Thymus (tissue), 11 donors: Measurements from ENCODE around the gene NDRG4. TPM values are rescaled to one million over a fixed set of nuclear protein-coding genes. Genes with fewer than 3 reads are reported as not detected.

ENCODE experiments used
- DNase-seq, 9 donors: peaks; one replicate each; pipeline ENCODE4 v3.0.0-alpha.2; 2013; ENCODE audit warnings: low spot score in 9 of 9, low read depth in 6 of 9, missing footprints in 1 of 9
- H3K27ac ChIP-seq, 2 donors: one replicate each; pipeline ENCODE4 v1.5.1; 2013; ENCODE audit warnings: control low read depth in 1 of 2, low read depth in 1 of 2, low read length in 1 of 2, mild to moderate bottlenecking in 1 of 2, moderate library complexity in 1 of 2
- H3K27me3 ChIP-seq, 2 donors: one replicate each; pipeline ENCODE4 v1.5.1; 2013; ENCODE audit warnings: low read length in 1 of 2; ENCODE audit not compliant: control insufficient read depth in 2 of 2, insufficient read depth in 1 of 2
- H3K36me3 ChIP-seq, 2 donors: one replicate each; pipeline ENCODE4 v1.5.1; 2013; ENCODE audit warnings: low read length in 1 of 2, mild to moderate bottlenecking in 1 of 2, moderate library complexity in 1 of 2; ENCODE audit not compliant: control insufficient read depth in 2 of 2, insufficient read depth in 2 of 2
- H3K4me1 ChIP-seq, 2 donors: one replicate each; pipeline ENCODE4 v1.5.1; 2013; ENCODE audit warnings: low read length in 2 of 2; ENCODE audit not compliant: control insufficient read depth in 2 of 2, insufficient read depth in 2 of 2
- H3K4me3 ChIP-seq, 2 donors: one replicate each; pipeline ENCODE4 v1.5.1; 2013; ENCODE audit warnings: low read length in 2 of 2, control low read depth in 1 of 2, mild to moderate bottlenecking in 1 of 2
- H3K9me3 ChIP-seq, 2 donors: one replicate each; pipeline ENCODE4 v1.5.1; 2013; ENCODE audit warnings: low read length in 1 of 2, mild to moderate bottlenecking in 1 of 2; ENCODE audit not compliant: control insufficient read depth in 2 of 2, insufficient read depth in 1 of 2
- WGBS: extraction: QIAGEN DNeasy Blood & Tissue Kit; methylation state at CpG from one replicate; pipeline ENCODE4 v1.1.7; 2013; 5-methylcytosine and 5-hydroxymethylcytosine counted together
- polyA plus RNA-seq: library from polyadenylated mRNA; stranded (reverse); fragments of 200-250 nt; gene quantifications from one replicate; pipeline ENCODE4 v1.2.3, GENCODE V29; 2013
- total RNA-seq: library from RNA; stranded (reverse); fragments of 120-200 nt; gene quantifications from one replicate; pipeline ENCODE4 v1.2.4, GENCODE V29; 2013
- donor health status: healthy.

Gene NDRG4
- total and polyA plus RNA-seq, 2 donors = 3.0 to 15.7 TPM

DNA sequence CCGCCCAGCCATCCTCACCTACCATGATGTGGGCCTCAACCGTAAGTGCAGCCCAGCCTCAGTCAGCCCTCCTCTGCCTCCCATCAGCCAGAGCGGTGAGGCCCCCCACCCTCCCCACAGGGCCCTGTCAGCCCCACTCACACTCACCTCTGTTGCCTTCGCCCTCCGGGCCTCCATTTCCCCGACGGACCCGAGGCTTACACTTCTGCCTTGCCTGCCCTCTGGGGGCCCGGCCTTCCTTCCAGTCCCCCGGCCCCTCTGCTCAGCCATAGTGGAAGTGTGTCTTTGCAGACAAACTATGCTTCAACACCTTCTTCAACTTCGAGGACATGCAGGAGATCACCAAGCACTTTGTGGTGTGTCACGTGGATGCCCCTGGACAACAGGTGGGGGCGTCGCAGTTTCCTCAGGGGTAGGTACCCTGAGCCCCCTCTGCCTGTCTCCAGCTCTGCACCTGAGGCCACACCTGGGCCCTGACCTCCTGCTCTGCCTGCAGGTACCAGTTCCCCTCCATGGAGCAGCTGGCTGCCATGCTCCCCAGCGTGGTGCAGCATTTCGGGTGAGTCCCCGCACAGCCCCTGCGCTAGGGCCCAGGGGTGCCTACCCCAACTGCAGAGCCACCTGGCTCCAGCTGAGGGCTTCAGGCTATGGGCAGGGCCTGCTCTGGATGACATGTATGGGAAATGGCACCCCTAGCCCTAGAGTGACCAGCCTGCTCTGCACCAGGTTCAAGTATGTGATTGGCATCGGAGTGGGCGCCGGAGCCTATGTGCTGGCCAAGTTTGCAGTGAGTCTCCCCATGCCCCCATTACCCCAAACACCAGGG is 4.1 kb downstream of the NDRG4 start:
- Histone ChIP-seq H3K4me1 (peaks cover 0 to 23% of the 10 kb centered on the region in 2 donors), H3K9me3 (peaks cover 0 to 4% of the 10 kb centered on the region in 2 donors), H3K27ac (no peak overlapping the region), H3K36me3 (no peaks in the 10 kb centered on the region), H3K27me3 (peaks cover 9 to 41% of the 10 kb centered on the region in 2 donors), H3K4me3 (no peak overlapping the region)
- no peak for DNase-seq
- WGBS = 98% methylated on average over 21 of the region's 21 CpGs

DNA sequence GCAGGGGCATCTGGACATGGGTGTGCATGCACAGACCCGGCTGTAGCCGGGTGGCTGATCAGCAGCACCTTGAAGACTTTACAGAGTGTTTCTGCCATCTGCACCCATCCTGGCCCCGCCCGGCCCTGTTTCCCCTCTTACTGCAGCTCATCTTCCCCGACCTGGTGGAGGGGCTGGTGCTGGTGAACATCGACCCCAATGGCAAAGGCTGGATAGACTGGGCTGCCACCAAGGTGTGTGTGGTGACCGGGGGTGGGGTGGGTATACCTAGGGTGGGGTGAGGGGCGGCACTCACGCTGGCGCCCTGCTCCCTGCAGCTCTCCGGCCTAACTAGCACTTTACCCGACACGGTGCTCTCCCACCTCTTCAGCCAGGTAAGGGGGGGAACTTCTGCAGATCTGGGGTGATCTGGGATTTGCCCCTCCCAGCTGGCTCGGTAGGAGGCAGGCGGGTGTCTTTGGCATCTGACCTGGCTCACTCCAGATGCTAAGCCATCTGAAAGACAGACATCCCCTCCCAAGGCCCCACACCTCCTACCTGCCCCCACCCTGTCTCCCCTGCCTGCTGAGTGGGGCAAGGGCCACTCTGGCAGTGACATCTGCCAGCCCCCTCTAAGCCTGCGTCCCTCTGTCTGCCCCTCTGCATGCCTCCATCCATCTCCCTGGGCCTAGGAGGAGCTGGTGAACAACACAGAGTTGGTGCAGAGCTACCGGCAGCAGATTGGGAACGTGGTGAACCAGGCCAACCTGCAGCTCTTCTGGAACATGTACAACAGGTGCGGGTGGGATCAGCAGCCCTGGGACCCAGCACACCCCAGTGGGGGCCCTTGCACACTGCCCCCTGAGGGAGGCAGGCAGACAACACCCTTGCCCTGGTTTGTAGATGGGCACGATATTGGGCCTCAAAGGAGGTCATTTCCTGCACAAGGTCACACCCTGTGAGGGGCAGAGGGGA is 6.6 kb downstream of the NDRG4 start:
- peaks cover 0 to 3% of the 10 kb centered on the region in 2 donors for H3K4me1 ChIP-seq
- no peaks in the 10 kb centered on the region for H3K36me3 ChIP-seq
- H3K27ac ChIP-seq = no peak overlapping the region
- H3K27me3 ChIP-seq = peaks cover 3 to 16% of the 10 kb centered on the region in 2 donors
- H3K4me3 ChIP-seq = no peak overlapping the region
- 89% methylated on average over 20 of the region's 20 CpGs for WGBS
- DNase-seq = no peak
- peaks cover 0 to 4% of the 10 kb centered on the region in 2 donors for H3K9me3 ChIP-seq

DNA sequence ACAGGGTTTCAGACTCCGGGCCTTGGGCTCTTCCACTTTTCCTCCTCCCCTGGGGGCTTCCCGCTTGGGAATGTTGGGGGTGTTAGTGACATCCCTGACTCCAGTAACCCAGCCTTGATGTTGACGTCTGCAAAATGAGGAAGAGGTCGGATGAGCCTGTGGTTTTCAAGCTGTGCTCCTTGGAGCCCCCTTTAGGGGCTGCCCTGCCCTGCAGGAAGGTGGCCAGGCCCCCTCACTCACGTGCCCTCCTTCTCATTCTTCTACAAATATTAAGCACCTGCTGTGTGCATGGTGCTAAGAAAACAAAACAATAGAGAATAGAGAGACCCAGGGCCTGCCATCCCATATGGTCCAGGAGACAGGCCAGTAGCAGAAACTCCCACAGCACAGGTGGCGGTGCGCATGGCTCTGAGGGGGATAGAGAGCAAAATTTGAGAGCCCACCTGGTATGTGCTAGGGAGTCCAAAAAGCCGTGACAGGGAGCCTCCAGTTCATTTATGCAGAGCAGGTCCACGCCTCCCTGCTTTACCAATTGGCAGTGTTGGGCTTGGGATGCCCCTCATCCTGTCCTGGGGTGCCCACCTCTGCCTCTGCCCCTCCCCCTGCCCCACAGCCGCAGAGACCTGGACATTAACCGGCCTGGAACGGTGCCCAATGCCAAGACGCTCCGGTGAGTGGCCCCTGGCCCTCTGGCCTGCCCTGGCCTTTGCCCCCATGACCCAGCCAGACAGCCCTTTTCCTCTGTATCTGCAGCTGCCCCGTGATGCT is 7.4 kb downstream of the NDRG4 start:
- peaks cover 0 to 4% of the 10 kb centered on the region in 2 donors for H3K4me1 ChIP-seq
- H3K9me3 ChIP-seq = no peaks in the 10 kb centered on the region
- H3K36me3 ChIP-seq = peaks cover 0 to 3% of the 10 kb centered on the region in 2 donors
- peaks cover 0 to 8% of the 10 kb centered on the region in 2 donors for H3K27me3 ChIP-seq
- DNase-seq = no peak
- WGBS = 72% methylated on average over 15 of the region's 15 CpGs
- no peak overlapping the region for H3K27ac ChIP-seq
- no peak overlapping the region for H3K4me3 ChIP-seq

DNA sequence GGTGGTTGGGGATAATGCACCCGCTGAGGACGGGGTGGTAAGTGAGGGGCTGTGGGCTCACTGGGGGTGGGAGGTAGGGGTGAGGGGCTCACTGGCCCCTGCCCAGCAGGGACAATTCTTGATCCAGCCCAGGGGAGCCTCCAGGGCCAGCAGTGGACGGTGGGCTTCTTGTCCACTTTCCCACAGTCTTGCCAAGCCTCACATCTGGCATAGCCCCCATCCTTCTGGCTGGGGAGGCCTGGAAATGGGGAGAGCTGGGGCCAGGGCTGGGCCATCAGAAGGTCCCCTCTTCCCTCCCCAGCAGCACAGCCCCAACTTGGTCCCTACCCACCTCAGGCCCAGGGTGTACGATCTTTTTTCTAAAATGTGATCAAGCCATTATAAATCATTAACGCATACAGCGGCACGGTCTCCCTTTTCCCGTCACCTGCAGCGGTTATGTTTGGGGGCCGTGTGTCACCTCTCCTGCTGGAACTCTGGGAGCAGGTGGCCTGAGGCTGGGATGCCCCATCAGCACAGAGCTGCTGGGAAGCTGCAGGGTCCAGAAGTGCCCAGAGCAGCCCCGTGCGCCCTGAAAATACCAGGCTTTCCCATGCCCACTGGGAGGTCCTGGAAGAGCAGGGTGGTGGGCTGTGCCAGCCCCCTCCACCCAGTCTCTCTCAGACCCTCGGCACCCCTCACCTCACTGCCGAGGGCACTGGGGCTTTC is 8.2 kb downstream of the NDRG4 start:
- peaks cover 0 to 3% of the 10 kb centered on the region in 2 donors for H3K36me3 ChIP-seq
- H3K4me3 ChIP-seq = no peak overlapping the region
- peaks cover 0 to 2% of the 10 kb centered on the region in 2 donors for H3K27me3 ChIP-seq
- no peaks in the 10 kb centered on the region for H3K9me3 ChIP-seq
- H3K27ac ChIP-seq = no peak overlapping the region
- 96% methylated on average over 14 of the region's 14 CpGs for WGBS
- no peak for DNase-seq
- H3K4me1 ChIP-seq = peaks cover 0 to 4% of the 10 kb centered on the region in 2 donors

DNA sequence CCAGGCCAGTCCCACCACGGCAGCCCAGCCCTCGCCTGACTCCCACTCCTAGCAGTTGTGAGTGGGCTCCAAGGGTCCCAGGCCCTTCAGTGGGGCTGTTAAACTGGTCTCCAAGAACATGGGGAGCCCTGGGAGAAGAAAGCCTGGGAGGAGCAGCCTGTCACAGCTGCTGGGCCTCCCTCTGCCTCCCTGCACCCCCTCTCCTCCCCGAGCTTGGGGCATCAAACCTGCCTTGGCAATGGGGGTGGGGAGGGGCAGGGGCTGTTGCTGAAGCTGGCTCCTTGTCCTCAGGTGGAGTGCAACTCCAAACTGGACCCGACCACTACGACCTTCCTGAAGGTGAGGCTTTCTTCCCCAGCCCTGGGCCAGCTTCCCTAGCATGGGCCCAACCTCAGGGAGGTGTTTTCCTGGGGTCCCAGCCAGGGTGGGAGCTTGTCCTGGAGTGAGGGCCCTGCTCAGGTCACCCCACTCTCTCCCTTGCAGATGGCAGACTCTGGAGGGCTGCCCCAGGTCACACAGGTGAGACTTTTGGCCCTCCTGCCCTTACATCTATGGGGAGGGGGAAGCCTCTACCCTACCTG is 8.8 kb downstream of the NDRG4 start:
- H3K27me3 ChIP-seq = no peaks in the 10 kb centered on the region
- WGBS = 85% methylated on average over 5 of the region's 5 CpGs
- peaks cover 0 to 4% of the 10 kb centered on the region in 2 donors for H3K4me1 ChIP-seq
- DNase-seq = no peak
- H3K27ac ChIP-seq = no peak overlapping the region
- no peaks in the 10 kb centered on the region for H3K9me3 ChIP-seq
- H3K36me3 ChIP-seq = peaks cover 0 to 3% of the 10 kb centered on the region in 2 donors
- no peak overlapping the region for H3K4me3 ChIP-seq

DNA sequence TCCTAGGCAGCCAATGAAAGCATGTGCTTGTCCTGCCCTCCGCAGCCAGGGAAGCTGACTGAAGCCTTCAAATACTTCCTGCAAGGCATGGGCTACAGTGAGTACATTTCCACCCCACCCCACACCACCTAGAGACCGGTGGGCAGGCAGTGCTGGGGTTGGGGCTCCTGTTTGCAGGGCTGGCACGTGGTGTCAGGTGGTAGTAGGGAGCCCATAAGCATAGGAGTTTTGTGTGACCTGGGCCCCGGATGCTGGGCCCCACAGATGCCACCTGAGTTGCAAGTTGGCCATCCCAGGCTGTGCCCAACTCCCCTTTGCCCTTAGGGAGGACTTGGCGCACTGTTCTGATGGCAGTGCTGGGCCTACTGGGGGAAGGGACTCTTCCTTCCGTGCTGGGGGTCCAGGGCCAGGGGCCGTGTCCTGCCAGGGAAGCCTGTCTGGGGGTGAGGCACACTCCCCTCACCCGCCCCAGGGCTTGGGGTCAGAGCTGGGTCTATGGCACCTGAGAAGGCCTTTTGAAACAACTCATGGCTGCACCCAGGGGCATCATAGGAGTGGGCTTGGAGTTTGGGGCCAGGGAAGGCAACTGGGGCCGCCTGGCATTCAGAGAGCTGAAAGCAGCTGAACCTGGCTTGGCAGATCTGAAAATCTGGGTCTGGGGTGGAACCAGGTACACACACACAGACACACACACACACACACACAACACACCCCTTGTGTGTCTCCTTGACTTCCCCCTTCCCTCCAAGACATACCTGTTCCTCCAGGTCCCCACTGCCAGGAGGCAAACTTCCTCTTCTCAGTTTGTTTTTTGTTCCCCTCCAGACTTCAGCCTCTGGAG is 9.5 kb downstream of the NDRG4 start:
- no peak for DNase-seq
- Histone ChIP-seq H3K36me3 (peaks cover 0 to 3% of the 10 kb centered on the region in 2 donors), H3K27ac (no peak overlapping the region), H3K9me3 (no peaks in the 10 kb centered on the region), H3K27me3 (no peaks in the 10 kb centered on the region), H3K4me1 (peaks cover 0 to 4% of the 10 kb centered on the region in 2 donors), H3K4me3 (no peak overlapping the region)
- WGBS = 97% methylated on average over 9 of the region's 9 CpGs

DNA sequence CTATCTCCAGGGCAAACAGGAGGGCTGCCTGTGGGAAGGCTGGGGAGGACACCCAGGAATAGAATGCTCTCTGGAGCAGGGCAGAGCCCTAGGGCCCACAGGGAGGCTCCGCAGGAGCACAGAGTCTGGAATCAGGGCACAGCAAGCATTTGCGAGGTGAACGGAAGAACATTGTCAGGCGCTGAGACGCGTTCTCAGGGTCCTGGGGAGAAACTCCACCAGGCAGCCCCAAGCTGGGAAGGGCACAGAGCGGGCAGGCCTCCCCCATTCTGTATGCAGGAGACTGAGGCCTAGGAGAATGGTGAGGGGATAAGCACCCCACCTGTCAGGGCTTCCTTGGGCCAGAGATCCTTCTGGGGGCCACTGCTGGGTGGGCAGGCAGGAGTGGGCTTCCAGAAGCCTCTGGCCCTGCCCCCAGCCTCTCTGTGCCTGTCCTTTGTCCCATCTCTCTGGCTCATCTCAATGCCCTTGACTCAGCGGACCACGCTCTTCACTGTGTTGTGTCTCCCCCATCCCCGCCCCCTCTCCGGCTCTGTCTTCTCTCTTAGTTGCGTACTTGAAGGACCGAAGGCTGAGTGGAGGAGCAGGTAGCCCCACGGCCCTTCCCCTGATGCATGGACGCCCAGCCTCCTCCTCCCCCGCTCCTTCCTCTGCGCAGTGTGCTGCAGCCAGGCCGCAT is 10.3 kb downstream of the NDRG4 start:
- Histone ChIP-seq H3K36me3 (peaks cover 0 to 3% of the 10 kb centered on the region in 2 donors), H3K27me3 (no peaks in the 10 kb centered on the region), H3K9me3 (no peaks in the 10 kb centered on the region), H3K4me1 (peaks cover 0 to 7% of the 10 kb centered on the region in 2 donors), H3K27ac (no peak overlapping the region), H3K4me3 (no peak overlapping the region)
- WGBS = 95% methylated on average over 18 of the region's 18 CpGs
- DNase-seq = no peak
